GM18502 (cell line): ENCODE data around the gene SDK2.

Experiments used
- ATAC-seq: cut with Tn5 transposase; IDR thresholded peaks from one replicate; pipeline ENCODE4 v1.9.1; 2021; ENCODE audit warnings: mild to moderate bottlenecking; ENCODE audit not compliant: unreplicated experiment, poor library complexity

The SDK2 gene

GRCh38 chr17:73635101-73635817 is 9.0 kb downstream of the SDK2 start:
- no peak for ATAC-seq

- no peak for ATAC-seq
Observed at GRCh38 chr17:73634629-73635028, 9.6 kb downstream of the SDK2 start.

GRCh38 chr17:73633736-73634135 is 10.5 kb downstream of the SDK2 start:
- ATAC-seq: no peak

GRCh38 chr17:73632513-73632912 is 11.7 kb downstream of the SDK2 start:
- no peak for ATAC-seq

GRCh38 chr17:73630965-73631595 is 13.2 kb downstream of the SDK2 start:
- ATAC-seq: no peak

GRCh38 chr17:73630531-73630930 is 13.7 kb downstream of the SDK2 start:
- no peak for ATAC-seq

- no peak for ATAC-seq
Observed at GRCh38 chr17:73628642-73629552, 15.3 kb downstream of the SDK2 start.

DNA sequence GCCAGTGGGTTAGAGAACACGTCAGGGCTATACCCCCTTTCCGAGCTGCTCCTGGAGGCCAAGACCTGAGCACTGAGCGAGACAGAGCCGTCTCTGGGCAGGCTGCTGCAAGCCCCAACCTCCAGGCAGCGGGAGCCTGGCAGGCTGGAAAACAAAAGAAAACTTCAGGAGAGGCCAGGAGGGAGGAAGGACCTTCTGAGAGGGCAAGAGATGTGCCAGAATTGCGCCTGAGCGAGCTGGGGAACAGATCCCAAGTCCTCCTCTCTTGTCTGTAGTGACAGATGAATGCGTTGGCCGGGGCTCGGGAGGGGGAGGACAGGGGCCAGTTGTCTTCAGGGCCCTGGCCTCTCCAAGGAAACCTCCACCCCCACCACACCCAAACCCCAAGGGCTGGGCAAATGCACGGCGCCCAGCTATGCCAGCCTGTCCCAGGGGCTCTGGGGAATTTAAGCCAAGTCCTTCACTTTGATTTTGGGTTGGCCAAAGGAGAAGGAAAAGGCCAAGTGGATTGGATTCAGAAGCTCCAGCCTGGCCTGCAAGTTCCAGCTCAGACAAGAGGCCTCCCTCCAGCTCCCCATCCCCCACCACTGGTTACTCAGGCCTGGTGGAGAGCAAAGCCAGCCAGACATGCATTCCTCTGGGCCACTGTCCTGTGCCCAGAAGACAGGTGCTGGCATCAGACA is 18.1 kb downstream of the SDK2 start:
- ATAC-seq: no peak

DNA sequence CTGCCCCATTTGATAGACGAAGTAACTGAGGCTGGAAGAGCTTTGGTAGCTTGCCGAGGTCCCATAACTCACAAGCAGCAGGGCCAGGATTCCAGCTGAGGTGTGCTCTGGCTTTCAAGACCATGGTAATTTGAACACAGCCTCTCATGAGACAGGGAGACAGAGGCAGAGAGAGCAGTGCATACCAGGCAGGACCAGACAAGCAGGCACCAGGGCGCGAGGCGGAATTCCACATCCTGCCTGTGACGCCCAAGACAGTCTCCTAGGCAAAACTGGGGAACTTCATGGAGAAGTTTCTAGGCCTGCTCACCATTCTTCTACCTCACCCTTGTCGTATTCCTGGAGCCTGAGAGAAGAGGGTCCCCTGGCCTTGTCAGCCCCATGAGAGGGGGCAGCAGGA is 19.2 kb downstream of the SDK2 start:
- no peak for ATAC-seq

DNA sequence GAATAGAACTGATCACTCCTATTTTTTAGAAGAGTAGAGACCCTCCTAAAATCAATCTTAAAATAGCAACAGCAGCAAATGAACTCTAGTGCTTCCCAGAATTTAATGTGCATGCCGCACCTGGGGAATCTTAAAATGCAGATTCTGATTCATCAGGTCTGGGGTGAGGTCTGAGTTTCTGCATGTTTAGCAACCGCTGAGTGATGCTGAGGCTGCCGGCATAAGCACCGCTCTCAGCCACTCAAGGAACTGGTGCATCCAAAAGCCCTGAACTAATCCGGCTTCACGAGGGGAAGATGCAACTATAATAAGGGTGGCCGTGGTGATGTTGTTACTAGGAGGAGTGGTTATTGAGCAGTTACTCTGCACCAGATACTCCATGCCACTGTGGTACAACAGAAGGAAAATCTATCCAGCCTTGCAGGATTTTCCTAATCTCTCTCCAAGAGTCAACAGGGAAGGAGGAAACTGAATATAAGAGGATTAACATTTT is 19.7 kb downstream of the SDK2 start:
- ATAC-seq: no peak

DNA sequence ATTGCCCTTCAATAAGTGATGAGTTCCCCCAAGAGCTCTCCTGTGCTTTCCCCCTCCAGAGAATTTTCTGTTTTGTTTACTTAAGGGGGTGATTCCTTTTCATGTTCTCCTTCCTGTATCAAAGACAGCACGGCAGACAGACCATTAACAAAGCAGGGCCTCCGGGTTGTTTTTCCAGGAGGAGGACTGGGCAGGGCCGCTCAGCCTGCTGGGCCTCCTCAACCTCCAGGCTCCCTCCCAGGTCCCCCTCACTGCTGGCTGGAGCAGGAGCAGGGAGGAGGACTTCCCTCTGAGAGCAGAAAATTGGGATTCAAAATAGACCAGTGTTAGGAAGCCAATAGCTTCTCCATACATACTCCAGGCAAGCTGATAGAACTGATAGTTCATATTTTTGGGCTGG is 20.4 kb downstream of the SDK2 start:
- no peak for ATAC-seq

DNA sequence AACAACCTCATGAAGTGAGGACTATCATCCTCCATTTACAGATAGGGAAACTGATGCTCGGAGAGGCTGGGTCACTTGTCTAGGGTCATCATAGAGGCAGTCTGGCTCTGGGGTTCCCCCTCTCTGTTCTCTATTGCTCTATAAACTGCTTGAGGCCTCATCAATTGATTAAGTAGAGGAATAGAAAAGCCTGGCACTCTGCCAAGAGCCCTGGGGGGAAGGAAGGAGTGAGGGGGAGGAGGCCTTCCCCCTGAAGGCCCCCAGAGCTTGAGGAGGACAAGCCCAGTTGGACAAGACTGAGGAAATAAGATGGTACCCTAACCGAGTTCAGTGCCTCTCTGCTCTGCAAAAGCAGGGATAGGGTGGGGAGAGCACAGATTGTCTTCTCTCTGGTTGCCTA is 21.0 kb downstream of the SDK2 start:
- no peak for ATAC-seq

GRCh38 chr17:73622381-73622780 is 21.9 kb downstream of the SDK2 start:
- ATAC-seq: no peak

GRCh38 chr17:73621685-73622084 is 22.6 kb downstream of the SDK2 start:
- no peak for ATAC-seq

GRCh38 chr17:73620414-73620813 is 23.8 kb downstream of the SDK2 start:
- no peak for ATAC-seq

DNA sequence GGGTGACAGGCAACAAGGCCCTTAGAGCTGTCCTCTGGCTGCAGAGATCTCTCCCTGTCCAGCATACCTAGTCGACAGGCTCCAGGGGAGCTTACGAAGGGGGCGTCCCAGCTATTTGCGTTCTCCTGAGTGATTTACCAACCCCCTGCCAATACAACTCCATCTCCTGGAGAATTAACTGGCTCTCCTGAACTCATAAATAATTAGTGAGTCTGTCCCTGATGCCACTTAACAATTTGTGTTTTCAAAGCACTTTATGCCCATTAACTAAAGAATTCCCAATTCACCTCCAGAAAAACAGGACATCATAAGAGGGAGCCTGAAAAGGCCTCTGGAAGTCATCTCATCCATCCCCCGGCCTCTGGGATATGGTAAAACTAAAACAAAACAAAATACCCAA is 26.7 kb downstream of the SDK2 start:
- no peak for ATAC-seq

DNA sequence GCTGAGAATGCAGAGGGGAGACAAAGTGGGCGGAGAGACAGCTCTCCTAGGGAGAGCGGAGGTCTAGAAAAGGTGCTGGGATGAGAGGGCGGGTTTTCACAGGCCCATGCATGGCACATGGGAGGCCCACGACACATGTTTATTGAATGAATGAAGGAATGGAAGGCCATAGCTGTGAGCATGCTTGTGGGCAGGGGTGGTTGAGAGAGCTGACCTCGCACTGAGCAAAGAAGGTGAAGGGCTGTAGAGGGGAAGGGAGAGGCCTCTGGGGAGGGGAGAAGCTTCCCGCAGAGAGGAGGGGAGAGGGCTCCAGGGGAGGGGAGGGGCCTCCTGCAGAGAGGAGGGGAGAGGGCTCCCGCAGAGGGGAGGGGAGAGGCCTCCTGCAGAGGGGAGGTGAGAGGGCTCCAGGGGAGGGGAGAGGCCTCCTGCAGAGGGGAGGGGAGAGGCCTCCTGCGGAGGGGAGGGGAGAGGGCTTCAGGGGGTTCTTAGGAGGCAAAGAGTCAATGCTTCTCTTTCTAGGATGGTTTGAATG is 27.3 kb downstream of the SDK2 start:
- ATAC-seq: no peak

DNA sequence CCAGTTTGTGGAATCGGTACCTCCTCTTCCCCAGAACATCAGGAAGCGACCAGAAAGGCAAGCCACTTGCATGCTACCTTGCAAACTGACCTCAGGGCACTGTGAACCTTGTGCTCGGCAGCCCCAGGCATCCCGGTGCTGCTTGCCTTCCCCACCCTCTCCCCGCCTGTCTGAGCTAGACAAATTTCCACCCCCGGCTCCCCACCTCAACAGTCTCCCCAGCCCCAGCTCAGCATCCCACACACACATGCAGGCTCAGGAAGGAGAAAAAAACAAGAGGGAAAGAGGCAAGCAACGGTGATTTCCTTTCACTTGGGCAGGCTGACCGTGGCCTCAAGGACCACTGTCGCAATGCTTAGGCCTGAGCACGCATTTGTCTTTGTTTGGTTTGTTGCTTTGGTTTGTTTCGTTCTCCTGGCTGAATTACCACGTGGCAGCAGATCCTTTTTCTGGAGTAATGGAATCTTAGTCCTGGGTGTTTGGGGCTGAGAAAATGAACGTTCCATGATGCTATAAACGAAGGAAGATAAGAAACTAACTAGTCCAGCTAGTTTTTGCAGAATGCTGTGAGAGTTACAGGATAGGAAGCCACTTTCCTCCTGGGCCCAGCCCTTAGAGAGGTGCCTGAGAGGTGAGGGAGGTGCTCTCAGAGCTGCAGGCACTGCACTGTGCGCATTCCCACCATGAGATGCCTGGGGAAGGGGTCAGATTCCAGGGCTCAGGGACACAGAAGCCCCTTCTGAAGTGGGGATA is 27.9 kb downstream of the SDK2 start:
- no peak for ATAC-seq

GRCh38 chr17:73614256-73614655 is 30.0 kb downstream of the SDK2 start:
- no peak for ATAC-seq
